CD4-positive, alpha-beta T cell treated with Interleukin-10 for 1 hour (primary cell): ENCODE measurements around the gene KRTAP26-1.

Experiments
- DNase-seq: peaks from one replicate; pipeline ENCODE4 v3.0.0-alpha.2; 2020

Gene KRTAP26-1

DNA sequence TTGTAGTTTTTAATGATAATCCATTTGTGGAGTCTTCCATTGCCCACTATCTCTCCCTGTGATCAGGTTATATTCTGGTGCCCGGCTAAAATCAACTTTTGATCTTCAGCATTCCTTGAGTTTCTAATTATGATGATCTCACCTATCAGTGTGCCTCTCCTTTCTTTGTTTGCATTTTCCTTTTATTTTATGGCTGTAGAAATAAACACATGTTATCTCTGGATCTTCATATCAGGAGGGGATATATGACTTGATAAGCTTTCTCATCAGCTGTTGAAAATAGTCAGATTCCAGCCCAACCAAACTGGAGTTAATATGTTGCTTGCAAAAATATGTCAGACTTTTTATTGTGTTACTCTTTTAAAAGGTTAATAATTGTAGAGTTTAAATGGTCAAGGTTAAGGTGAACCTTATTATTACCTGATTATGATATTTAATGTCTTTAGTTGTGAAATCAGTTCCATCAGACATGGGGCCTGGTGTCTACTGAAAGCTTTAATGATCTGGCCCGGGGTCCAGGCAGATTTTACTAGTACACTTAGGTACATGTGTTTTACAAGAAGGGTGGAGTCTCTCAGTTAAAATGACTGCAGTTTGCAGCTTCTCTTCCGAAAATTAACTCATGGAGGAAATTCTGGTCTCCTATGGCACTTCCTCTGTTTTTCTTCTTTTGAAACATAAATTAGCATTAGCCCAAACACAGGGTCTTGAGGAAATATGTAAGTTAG lies 50.1 kb downstream of the KRTAP26-1 start:
- no peak for DNase-seq
